NCI-H1105 treated with DMSO at 0.1 percent for 48 hours (cell line): ENCODE measurements around the gene CAMKK1.

Experiments used
- DNase-seq: peaks from one replicate; lab custom pipeline; 2025; lab: John Stamatoyannopoulos, UW

CAMKK1 gene

DNA sequence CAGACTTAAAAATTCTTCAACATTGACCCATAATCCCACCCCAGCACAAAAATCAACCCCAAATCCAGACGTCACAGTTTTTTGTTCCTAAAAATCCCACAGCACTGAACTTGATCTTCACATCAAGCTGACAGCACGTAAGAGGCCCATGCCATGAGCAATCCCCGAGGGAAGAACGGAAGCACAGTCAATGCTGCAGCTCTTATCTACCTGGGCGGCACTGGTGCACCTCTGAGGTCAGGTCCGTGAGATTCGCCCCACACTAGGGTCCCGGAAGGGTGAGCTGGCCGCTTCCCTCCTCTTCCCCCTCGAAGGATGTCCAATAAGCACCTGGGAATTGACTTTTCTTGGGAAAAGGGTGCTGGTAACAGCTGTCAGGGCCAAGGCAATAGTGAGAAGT lies 80.6 kb downstream of the CAMKK1 start:
- no peak for DNase-seq
